Body of pancreas (tissue), 4 donors: Measurements from ENCODE around the gene SRPX2. TPM values are rescaled to one million over a fixed set of nuclear protein-coding genes. Genes with fewer than 3 reads are reported as not detected.

Source experiments
- ATAC-seq: fragments of 150-250 bp; one replicate; pipeline ENCODE4 v1.9.1; 2016
- DNase-seq, 4 donors: peaks; one replicate each; pipeline ENCODE4 v3.0.0-alpha.2; 2019
- H3K27ac ChIP-seq, 4 donors: fragments of 200-600 bp; sonication (generic); 1 replicate in 3 of 4; 2 replicates in 1 of 4; pipeline versions ENCODE4 v1.5.1 to v1.6.1; 2016 to 2019; ENCODE audit warnings: mild to moderate bottlenecking in 1 of 4, mixed read lengths in 1 of 4, moderate library complexity in 1 of 4
- H3K27me3 ChIP-seq, 2 donors: fragments of 200-600 bp; sonication (generic); one replicate each; pipeline ENCODE4 v1.6.0; 2016; ENCODE audit warnings: mild to moderate bottlenecking in 1 of 2
- H3K36me3 ChIP-seq, 2 donors: fragments of 200-600 bp; sonication (generic); replicated peaks in 1 of 2; 2 replicates each; pipeline ENCODE4 v1.5.1; 2016; ENCODE audit warnings: low read depth in 2 of 2; ENCODE audit not compliant: insufficient read depth in 1 of 2
- H3K4me1 ChIP-seq: fragments of 200-600 bp; sonication (generic); one replicate; pipeline ENCODE4 v1.6.0; 2016
- H3K4me3 ChIP-seq, 2 donors: fragments of 200-600 bp; sonication (generic); 1 replicate in 1 of 2; 2 replicates in 1 of 2; pipeline ENCODE4 v1.5.1; 2016 to 2019
- H3K9me3 ChIP-seq, 3 donors: fragments of 200-600 bp; sonication (generic); 1 replicate in 2 of 3; 2 replicates in 1 of 3; pipeline ENCODE4 v1.5.1; 2016
- POLR2A ChIP-seq, 3 donors: fragments of 450-650 bp; IDR thresholded peaks; one replicate each; pipeline ENCODE4 v1.6.1; 2016; ENCODE audit warnings: antibody characterized with exemption in 3 of 3, mild to moderate bottlenecking in 2 of 3
- WGBS, 2 donors: methylation state at CpG; one replicate each; pipeline ENCODE4 v1.1.5; 2017; 5-methylcytosine and 5-hydroxymethylcytosine counted together
- intact Hi-C: fragments of 100-400 bp; cut with DNase I; formaldehyde crosslinking; loops from one replicate; pipeline ENCODE4 v1.15.1; 2023
- total RNA-seq, 2 donors: library from RNA; depleted of rRNA; stranded (reverse); fragments of >200 nt; gene quantifications; one replicate each; pipeline ENCODE4 v1.1.0, GENCODE V29; 2016
- TF ChIP-seq, protein P1 (sequence below), 7 experiments: fragments of 450-650 bp in 4 of 7; fragments of 200-600 bp in 3 of 7; sonication (generic) in 3 of 7; IDR thresholded peaks; one replicate each; pipeline ENCODE4 v1.5.1; 2016 to 2019; ENCODE audit warnings: antibody characterized with exemption in 7 of 7

The SRPX2 gene
- total RNA-seq, 2 donors from 2014 or later, result 8.6 to 15.5 TPM

DNA sequence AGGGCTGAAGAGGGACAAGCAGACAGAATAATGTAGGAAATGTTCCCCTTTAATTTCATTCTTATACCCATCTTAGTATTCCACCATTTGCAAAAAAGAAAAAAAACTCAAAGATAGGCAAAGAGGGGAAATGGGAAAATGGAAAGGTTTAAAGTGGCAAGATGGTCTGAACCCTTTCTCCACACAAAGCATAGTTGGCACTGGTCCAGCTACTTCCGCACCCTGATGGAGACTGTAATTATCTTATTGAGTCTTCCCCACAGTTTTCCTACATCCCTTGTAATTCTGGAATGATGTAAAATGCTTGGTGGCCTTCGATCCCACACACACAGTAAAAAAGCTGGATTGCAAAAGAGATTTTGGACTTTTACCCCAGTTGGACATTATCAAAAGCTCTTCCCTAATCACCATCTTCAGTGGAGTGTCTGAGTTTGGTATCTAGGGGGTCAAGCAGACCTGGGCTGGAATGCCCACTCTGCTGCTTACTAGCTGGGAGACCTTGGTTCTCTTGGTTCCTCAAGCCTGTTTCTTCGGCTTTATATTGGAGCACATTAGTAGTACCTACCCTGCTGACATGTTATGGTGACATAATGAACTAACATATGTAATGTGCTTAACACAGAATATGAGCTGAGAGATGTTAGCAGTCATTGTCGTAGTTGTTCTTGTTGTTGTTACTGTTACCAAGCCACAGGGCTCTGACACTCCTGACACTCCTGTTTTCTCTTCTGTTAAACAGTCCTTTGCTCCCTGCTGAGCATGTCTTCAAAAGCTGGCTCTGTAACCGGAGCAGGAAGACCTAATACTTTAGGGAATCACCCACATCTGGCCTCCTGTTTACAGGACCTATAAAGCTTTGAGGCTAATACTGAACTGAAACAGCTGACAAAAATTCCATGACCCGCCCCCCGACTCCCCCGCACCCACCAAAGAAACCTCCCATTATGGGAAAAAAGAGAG lies 4.7 kb downstream of the SRPX2 start:
- H3K9me3 ChIP-seq, result no peaks in the 10 kb centered on the region
- peak in 1 of 4 donors; percentile 12 for DNase-seq
- H3K27me3 ChIP-seq, result no peaks in the 10 kb centered on the region
- ATAC-seq, result peak; percentile 31
- 62 to 67% methylated on average over 8 of the region's 8 CpGs for WGBS, 2 donors
- H3K27ac ChIP-seq, result peak overlapping the region in 3 of 4 donors; percentile 26 to 72 (median 66)
- H3K4me1 ChIP-seq, result peaks cover 4% of the 10 kb centered on the region
- H3K4me3 ChIP-seq, result no peak overlapping the region
- H3K36me3 ChIP-seq, result no peaks in the 10 kb centered on the region
- TF ChIP-seq POLR2A (IDR thresholded peaks at IDR 0.05), result no peak
- TF ChIP-seq, protein P1, sequence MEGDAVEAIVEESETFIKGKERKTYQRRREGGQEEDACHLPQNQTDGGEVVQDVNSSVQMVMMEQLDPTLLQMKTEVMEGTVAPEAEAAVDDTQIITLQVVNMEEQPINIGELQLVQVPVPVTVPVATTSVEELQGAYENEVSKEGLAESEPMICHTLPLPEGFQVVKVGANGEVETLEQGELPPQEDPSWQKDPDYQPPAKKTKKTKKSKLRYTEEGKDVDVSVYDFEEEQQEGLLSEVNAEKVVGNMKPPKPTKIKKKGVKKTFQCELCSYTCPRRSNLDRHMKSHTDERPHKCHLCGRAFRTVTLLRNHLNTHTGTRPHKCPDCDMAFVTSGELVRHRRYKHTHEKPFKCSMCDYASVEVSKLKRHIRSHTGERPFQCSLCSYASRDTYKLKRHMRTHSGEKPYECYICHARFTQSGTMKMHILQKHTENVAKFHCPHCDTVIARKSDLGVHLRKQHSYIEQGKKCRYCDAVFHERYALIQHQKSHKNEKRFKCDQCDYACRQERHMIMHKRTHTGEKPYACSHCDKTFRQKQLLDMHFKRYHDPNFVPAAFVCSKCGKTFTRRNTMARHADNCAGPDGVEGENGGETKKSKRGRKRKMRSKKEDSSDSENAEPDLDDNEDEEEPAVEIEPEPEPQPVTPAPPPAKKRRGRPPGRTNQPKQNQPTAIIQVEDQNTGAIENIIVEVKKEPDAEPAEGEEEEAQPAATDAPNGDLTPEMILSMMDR (IDR thresholded peaks at IDR 0.05), result no peak
- intact Hi-C loops, result no loop called here

DNA sequence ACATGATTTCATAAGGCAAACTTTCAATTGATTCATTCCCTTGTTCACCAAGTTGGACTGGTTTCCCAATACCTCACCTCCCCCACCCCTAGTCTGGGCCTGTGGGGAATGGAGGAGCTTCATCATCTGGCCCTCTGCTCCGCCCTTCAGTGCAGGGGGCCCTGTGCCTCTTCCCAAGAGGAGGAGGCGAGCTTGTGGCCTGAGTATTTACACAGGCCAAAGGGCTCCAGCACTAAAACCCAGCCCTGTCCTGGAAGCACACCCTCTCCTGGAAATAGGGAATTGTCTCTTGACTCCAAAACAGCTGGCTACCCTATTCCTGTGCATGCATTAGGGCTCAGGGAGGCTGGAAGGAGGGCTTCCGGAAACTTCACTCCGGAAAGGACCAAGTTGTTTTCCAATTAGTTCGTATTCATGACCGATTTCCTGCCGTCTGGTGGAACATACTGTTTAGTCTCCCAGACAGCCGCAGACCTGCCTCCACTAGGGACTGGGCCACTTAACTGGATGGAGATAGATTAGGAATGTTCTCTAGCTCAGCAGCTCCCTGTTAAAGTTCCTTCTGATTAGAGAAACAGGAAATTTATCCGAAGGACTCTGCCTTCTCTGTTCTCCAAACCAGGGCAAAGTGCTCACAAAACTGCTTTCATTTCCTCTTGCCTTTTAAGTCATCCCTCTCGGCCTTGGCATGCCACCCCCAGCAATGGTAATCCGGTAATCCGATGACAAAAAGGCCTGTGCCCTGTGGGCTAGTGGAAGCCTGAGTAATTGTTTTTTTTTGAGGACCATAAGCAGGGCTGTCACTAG lies 5.8 kb downstream of the SRPX2 start:
- no peak for TF ChIP-seq POLR2A (IDR thresholded peaks at IDR 0.05)
- TF ChIP-seq, protein P1 (IDR thresholded peaks at IDR 0.05), result no peak
- DNase-seq (peak; percentile 20 to 52 (median 40)), ATAC-seq (peak; percentile 74)
- Histone ChIP-seq H3K36me3 (no peaks in the 10 kb centered on the region), H3K27me3 (no peaks in the 10 kb centered on the region), H3K27ac (peak overlapping the region; percentile 13 to 72 (median 46)), H3K4me1 (peaks cover 4% of the 10 kb centered on the region), H3K9me3 (no peaks in the 10 kb centered on the region), H3K4me3 (no peak overlapping the region)
- WGBS, 2 donors, result 41 to 53% methylated on average over 7 to 10 of the region's 12 CpGs
- intact Hi-C loops, result no loop called here

DNA sequence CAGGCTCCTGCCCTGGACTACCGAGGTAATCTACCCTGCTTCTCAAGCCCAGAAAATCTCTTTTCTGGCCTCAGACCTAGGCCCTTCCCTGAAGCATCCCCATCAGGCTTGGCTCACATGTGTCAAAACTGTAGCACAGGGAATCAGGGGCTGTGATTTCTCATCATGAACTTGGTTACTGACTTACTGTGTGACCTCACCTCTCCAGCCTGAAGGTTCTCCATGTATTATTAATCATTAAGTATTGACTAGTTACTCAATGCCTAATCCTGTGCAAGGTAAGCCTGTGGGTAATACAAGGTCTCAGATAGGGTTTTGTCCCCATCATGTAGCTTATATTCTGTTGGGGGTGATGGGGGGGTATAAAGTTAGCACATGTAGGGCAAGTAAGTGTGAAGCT lies 6.8 kb downstream of the SRPX2 start:
- 60 to 63% methylated on average over 1 of the region's 1 CpG for WGBS, 2 donors
- DNase-seq (no peak), ATAC-seq (no peak)
- peak overlapping the region in 3 of 4 donors; percentile 13 to 72 (median 66) for H3K27ac ChIP-seq
- no peaks in the 10 kb centered on the region for H3K9me3 ChIP-seq
- no peaks in the 10 kb centered on the region for H3K36me3 ChIP-seq
- peaks cover 4% of the 10 kb centered on the region for H3K4me1 ChIP-seq
- no peaks in the 10 kb centered on the region for H3K27me3 ChIP-seq
- TF ChIP-seq POLR2A (IDR thresholded peaks at IDR 0.05), result no peak
- TF ChIP-seq, protein P1 (IDR thresholded peaks at IDR 0.05), result no peak
- intact Hi-C loops, result no loop called here
- no peak overlapping the region for H3K4me3 ChIP-seq

DNA sequence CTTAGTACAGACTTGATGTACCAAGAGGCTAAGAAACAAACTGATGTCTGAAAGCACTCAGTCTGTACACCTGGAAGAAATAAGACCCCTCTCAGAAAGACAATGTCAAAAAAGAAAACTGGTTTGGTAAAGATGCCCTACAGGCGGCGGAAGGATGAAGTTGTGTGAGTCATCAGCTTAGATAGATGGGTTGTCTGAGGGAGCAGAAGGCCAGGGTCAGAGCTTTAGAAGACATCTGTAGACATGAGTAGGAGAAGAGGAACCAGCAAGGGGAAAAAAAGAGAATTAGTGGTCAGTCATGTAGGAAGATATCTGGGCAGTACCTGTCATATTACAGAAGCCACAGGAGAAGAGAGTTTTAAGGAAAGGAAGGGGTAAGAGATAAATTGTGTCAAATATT lies 8.3 kb downstream of the SRPX2 start:
- Histone ChIP-seq H3K4me1 (peaks cover 4% of the 10 kb centered on the region), H3K27ac (no peak overlapping the region), H3K27me3 (no peaks in the 10 kb centered on the region), H3K4me3 (no peak overlapping the region), H3K36me3 (no peaks in the 10 kb centered on the region), H3K9me3 (no peaks in the 10 kb centered on the region)
- 79 to 85% methylated on average over 2 of the region's 2 CpGs for WGBS, 2 donors
- intact Hi-C loops, result no loop called here
- DNase-seq (no peak), ATAC-seq (no peak)
- TF ChIP-seq, protein P1 (IDR thresholded peaks at IDR 0.05), result no peak
- TF ChIP-seq POLR2A (IDR thresholded peaks at IDR 0.05), result no peak
